ENCODE data around the gene TRPV6. TPM values are rescaled to one million over a fixed set of nuclear protein-coding genes. Genes with fewer than 3 reads are reported as not detected.

The TRPV6 gene
- total RNA-seq, 1 donor from 2014 or later = not detected

GRCh38 chr7:142913051-142913450 lies 27.5 kb upstream of the TRPV6 start:
- Mint-ChIP-seq H3K36me3 (no peaks in the 10 kb centered on the region), H3K27ac (no peak overlapping the region), H3K4me1 (no peaks in the 10 kb centered on the region), H3K9me3 (no peaks in the 10 kb centered on the region), H3K4me3 (no peak overlapping the region), H3K27me3 (ENCODE audit: insufficient read depth, low read depth) (peaks cover 2% of the 10 kb centered on the region)
- H3K27me3 ChIP-seq = no peaks in the 10 kb centered on the region
- no peak overlapping the region for H3K4me3 ChIP-seq
- TF ChIP-seq CTCF (IDR thresholded peaks at IDR 0.05) (no peak), EZH2 (IDR thresholded peaks at IDR 0.05) (no peak), EZH2phosphoT487 (IDR thresholded peaks at IDR 0.05) (no peak)
- H3K27ac ChIP-seq = no peak overlapping the region
- no peaks in the 10 kb centered on the region for H3K36me3 ChIP-seq
- H3K79me2 ChIP-seq (ENCODE audit: low read depth) = no peaks in the 10 kb centered on the region
- no peaks in the 10 kb centered on the region for H3K4me1 ChIP-seq
- H3F3A ChIP-seq (ENCODE audit: low read depth) = no peaks in the 10 kb centered on the region
- H3K9ac ChIP-seq = no peak overlapping the region
- no peak overlapping the region for H2AFZ ChIP-seq (replicated peaks)
- H3K4me2 ChIP-seq = no peak overlapping the region
- no peak for DNase-seq (ENCODE audit: low spot score)
- no peaks in the 10 kb centered on the region for H4K20me1 ChIP-seq (ENCODE audit: low read depth)
- no peaks in the 10 kb centered on the region for H3K9me3 ChIP-seq (ENCODE audit: low read depth)

- Mint-ChIP-seq H3K9me3 (peaks cover 4% of the 10 kb centered on the region), H3K4me1 (no peaks in the 10 kb centered on the region), H3K4me3 (no peak overlapping the region), H3K36me3 (no peaks in the 10 kb centered on the region), H3K27ac (no peak overlapping the region), H3K27me3 (ENCODE audit: insufficient read depth, low read depth) (peaks cover 2% of the 10 kb centered on the region)
- peaks cover 5% of the 10 kb centered on the region for H3K9me3 ChIP-seq (ENCODE audit: low read depth)
- no peak overlapping the region for H3K4me3 ChIP-seq
- H3K27ac ChIP-seq = no peak overlapping the region
- no peaks in the 10 kb centered on the region for H3F3A ChIP-seq (ENCODE audit: low read depth)
- H3K27me3 ChIP-seq = no peaks in the 10 kb centered on the region
- no peak for TF ChIP-seq EZH2phosphoT487 (IDR thresholded peaks at IDR 0.05)
- TF ChIP-seq EZH2 (IDR thresholded peaks at IDR 0.05) = no peak
- TF ChIP-seq CTCF (IDR thresholded peaks at IDR 0.05) = no peak
- H3K4me1 ChIP-seq = no peaks in the 10 kb centered on the region
- no peaks in the 10 kb centered on the region for H3K36me3 ChIP-seq
- H2AFZ ChIP-seq (replicated peaks) = no peak overlapping the region
- no peak for DNase-seq (ENCODE audit: low spot score)
- no peaks in the 10 kb centered on the region for H4K20me1 ChIP-seq (ENCODE audit: low read depth)
- H3K79me2 ChIP-seq (ENCODE audit: low read depth) = no peaks in the 10 kb centered on the region
- H3K9ac ChIP-seq = no peak overlapping the region
- H3K4me2 ChIP-seq = no peak overlapping the region
Measured at GRCh38 chr7:142910481-142910880, 24.9 kb upstream of the TRPV6 start.

GRCh38 chr7:142910031-142910433 lies 24.5 kb upstream of the TRPV6 start:
- no peaks in the 10 kb centered on the region for H3K4me1 Mint-ChIP-seq
- H3K27ac Mint-ChIP-seq = no peak overlapping the region
- TF ChIP-seq CTCF (IDR thresholded peaks at IDR 0.05) (no peak), EZH2 (IDR thresholded peaks at IDR 0.05) (no peak), EZH2phosphoT487 (IDR thresholded peaks at IDR 0.05) (no peak)

More at GRCh38 chr7:142910031-142910433, 24.5 kb upstream of the TRPV6 start:
- Histone ChIP-seq H3K4me1 (no peaks in the 10 kb centered on the region), H3F3A (ENCODE audit: low read depth) (no peaks in the 10 kb centered on the region), H4K20me1 (ENCODE audit: low read depth) (no peaks in the 10 kb centered on the region), H3K27me3 (no peaks in the 10 kb centered on the region), H3K9ac (no peak overlapping the region), H3K27ac (no peak overlapping the region), H2AFZ (replicated peaks) (no peak overlapping the region), H3K79me2 (ENCODE audit: low read depth) (no peaks in the 10 kb centered on the region), H3K36me3 (no peaks in the 10 kb centered on the region), H3K9me3 (ENCODE audit: low read depth) (peaks cover 10% of the 10 kb centered on the region), H3K4me2 (no peak overlapping the region), H3K4me3 (no peak overlapping the region)
- H3K9me3 Mint-ChIP-seq = peaks cover 4% of the 10 kb centered on the region
- H3K27me3 Mint-ChIP-seq (ENCODE audit: insufficient read depth, low read depth) = peaks cover 2% of the 10 kb centered on the region
- H3K4me3 Mint-ChIP-seq = no peak overlapping the region
- DNase-seq (ENCODE audit: low spot score) = no peak
- H3K36me3 Mint-ChIP-seq = no peaks in the 10 kb centered on the region
